ENCODE measurements around the gene ELFN1.

The ELFN1 gene

GRCh38 chr7:1725766-1726630 is 55.9 kb downstream of the ELFN1 start:
- no peak for DNase-seq (ENCODE audit: low read depth in 2 of 2)

- no peak for DNase-seq (ENCODE audit: low read depth in 2 of 2)
Observed at GRCh38 chr7:1727079-1727478, 57.0 kb downstream of the ELFN1 start.

- DNase-seq (ENCODE audit: low read depth in 2 of 2) = no peak
Observed at GRCh38 chr7:1727812-1728570, 57.9 kb downstream of the ELFN1 start.

GRCh38 chr7:1729183-1729582 is 59.1 kb downstream of the ELFN1 start:
- DNase-seq (ENCODE audit: low read depth in 2 of 2) = no peak

GRCh38 chr7:1729773-1730172 is 59.7 kb downstream of the ELFN1 start:
- DNase-seq (ENCODE audit: low read depth in 2 of 2) = no peak

GRCh38 chr7:1732072-1732471 is 62.0 kb downstream of the ELFN1 start:
- no peak for DNase-seq (ENCODE audit: low read depth in 2 of 2)

- DNase-seq (ENCODE audit: low read depth in 2 of 2) = no peak
Observed at GRCh38 chr7:1732645-1733044, 62.6 kb downstream of the ELFN1 start.

GRCh38 chr7:1733206-1733907 is 63.3 kb downstream of the ELFN1 start:
- DNase-seq (ENCODE audit: low read depth in 2 of 2) = no peak

GRCh38 chr7:1733908-1734730 is 64.0 kb downstream of the ELFN1 start:
- DNase-seq (ENCODE audit: low read depth in 2 of 2) = no peak

GRCh38 chr7:1735262-1735661 is 65.2 kb downstream of the ELFN1 start:
- no peak for DNase-seq (ENCODE audit: low read depth in 2 of 2)

- no peak for DNase-seq (ENCODE audit: low read depth in 2 of 2)
Observed at GRCh38 chr7:1735806-1736483, 65.9 kb downstream of the ELFN1 start.

- DNase-seq (ENCODE audit: low read depth in 2 of 2) = no peak
Observed at GRCh38 chr7:1736484-1736817, 66.4 kb downstream of the ELFN1 start.

GRCh38 chr7:1736830-1737229 is 66.8 kb downstream of the ELFN1 start:
- DNase-seq (ENCODE audit: low read depth in 2 of 2) = no peak

GRCh38 chr7:1737523-1737922 is 67.4 kb downstream of the ELFN1 start:
- DNase-seq (ENCODE audit: low read depth in 2 of 2) = no peak

- DNase-seq (ENCODE audit: low read depth in 2 of 2) = no peak
Observed at GRCh38 chr7:1737956-1738355, 67.9 kb downstream of the ELFN1 start.

- DNase-seq (ENCODE audit: low read depth in 2 of 2) = no peak
Observed at GRCh38 chr7:1738511-1738910, 68.4 kb downstream of the ELFN1 start.

GRCh38 chr7:1738956-1739355 is 68.9 kb downstream of the ELFN1 start:
- no peak for DNase-seq (ENCODE audit: low read depth in 2 of 2)

GRCh38 chr7:1739593-1739992 is 69.5 kb downstream of the ELFN1 start:
- no peak for DNase-seq (ENCODE audit: low read depth in 2 of 2)

GRCh38 chr7:1740214-1740613 is 70.1 kb downstream of the ELFN1 start:
- no peak for DNase-seq (ENCODE audit: low read depth in 2 of 2)

GRCh38 chr7:1741246-1741645 is 71.2 kb downstream of the ELFN1 start:
- DNase-seq (ENCODE audit: low read depth in 2 of 2) = no peak

Data from activated CD8-positive, alpha-beta memory T cell treated with anti-CD3 and anti-CD28 coated beads for 4 hours (primary cell).